H9 (cell line): Measurements from ENCODE around the gene OR4D2. TPM values are rescaled to one million over a fixed set of nuclear protein-coding genes. Genes with fewer than 3 reads are reported as not detected.

Experiments
- DNase-seq: peaks from one replicate; pipeline ENCODE4 v3.0.0-alpha.2; 2017
- H2AFZ ChIP-seq: one replicate; pipeline ENCODE4 v1.6.1; 2013; ENCODE audit warnings: mild to moderate bottlenecking, low read length, control low read depth, moderate library complexity
- H2AK5ac ChIP-seq: 2 replicates; pipeline ENCODE4 v1.6.1; 2013; ENCODE audit warnings: low read length, control low read depth, mixed read lengths; ENCODE audit not compliant: insufficient read length
- H2BK120ac ChIP-seq: one replicate; pipeline ENCODE4 v1.6.1; 2013; ENCODE audit warnings: low read depth, mild to moderate bottlenecking, low read length, control low read depth, inconsistent platforms; ENCODE audit not compliant: poor library complexity, severe bottlenecking
- H2BK12ac ChIP-seq: 2 replicates; pipeline ENCODE4 v1.6.1; 2013; ENCODE audit warnings: low read length, control low read depth, mixed read lengths, low read depth; ENCODE audit not compliant: insufficient read length
- H2BK15ac ChIP-seq: 2 replicates; pipeline ENCODE4 v1.6.1; 2013; ENCODE audit warnings: low read depth, low read length, control low read depth
- H2BK20ac ChIP-seq: one replicate; pipeline ENCODE4 v1.6.1; 2013; ENCODE audit warnings: low read depth, mild to moderate bottlenecking, low read length, control low read depth, inconsistent platforms; ENCODE audit not compliant: poor library complexity, severe bottlenecking
- H2BK5ac ChIP-seq: 2 replicates; pipeline ENCODE4 v1.6.1; 2013; ENCODE audit warnings: low read length, control low read depth, mixed read lengths; ENCODE audit not compliant: insufficient read length
- H3K14ac ChIP-seq: 2 replicates; pipeline ENCODE4 v1.6.1; 2013; ENCODE audit warnings: low read length, control low read depth; ENCODE audit not compliant: insufficient read depth
- H3K18ac ChIP-seq: 2 replicates; pipeline ENCODE4 v1.6.1; 2013; ENCODE audit warnings: low read depth, mild to moderate bottlenecking, mixed read lengths, low read length, control low read depth; ENCODE audit not compliant: insufficient read length
- H3K23ac ChIP-seq: 2 replicates; pipeline ENCODE4 v1.6.1; 2013; ENCODE audit warnings: low read length, control low read depth, mixed read lengths, low read depth; ENCODE audit not compliant: insufficient read length
- H3K23me2 ChIP-seq: 2 replicates; pipeline ENCODE4 v1.6.1; 2013; ENCODE audit warnings: low read depth, mild to moderate bottlenecking, mixed read lengths, low read length, control low read depth; ENCODE audit not compliant: insufficient read length, poor library complexity, severe bottlenecking
- H3K27ac ChIP-seq: 2 replicates; pipeline ENCODE4 v1.5.1; 2013; ENCODE audit warnings: low read length, control low read depth, mixed read lengths, low read depth; ENCODE audit not compliant: insufficient read length
- H3K27me3 ChIP-seq: 2 replicates; pipeline ENCODE4 v1.6.1; 2013; ENCODE audit warnings: low read length, control low read depth, inconsistent platforms; ENCODE audit not compliant: insufficient read depth
- H3K4ac ChIP-seq: 2 replicates; pipeline ENCODE4 v1.6.1; 2013; ENCODE audit warnings: low read depth, mild to moderate bottlenecking, control low read depth, inconsistent platforms, low read length, moderate library complexity
- H3K4me1 ChIP-seq: 2 replicates; pipeline ENCODE4 v1.6.1; 2013; ENCODE audit warnings: low read length, control low read depth, inconsistent platforms; ENCODE audit not compliant: insufficient read depth
- H3K4me2 ChIP-seq: 2 replicates; pipeline ENCODE4 v1.6.1; 2013; ENCODE audit warnings: low read length, control low read depth, mixed read lengths; ENCODE audit not compliant: insufficient read length, insufficient read depth
- H3K56ac ChIP-seq: 2 replicates; pipeline ENCODE4 v1.6.1; 2013; ENCODE audit warnings: low read depth, mild to moderate bottlenecking, mixed read lengths, low read length, control low read depth; ENCODE audit not compliant: insufficient read length
- H3K79me1 ChIP-seq: 2 replicates; pipeline ENCODE4 v1.6.1; 2013; ENCODE audit warnings: low read depth, mild to moderate bottlenecking, moderate library complexity, low read length, control low read depth, inconsistent platforms; ENCODE audit not compliant: insufficient read depth, poor library complexity, severe bottlenecking
- H3K79me2 ChIP-seq: 2 replicates; pipeline ENCODE4 v1.6.1; 2013; ENCODE audit warnings: low read length, control low read depth, inconsistent platforms; ENCODE audit not compliant: insufficient read depth
- H3K9ac ChIP-seq: 2 replicates; pipeline ENCODE4 v1.6.1; 2013; ENCODE audit warnings: low read length, control low read depth, mixed read lengths; ENCODE audit not compliant: insufficient read length; ENCODE audit errors: extremely low read depth
- H3K9me3 ChIP-seq: one replicate; pipeline ENCODE4 v1.6.1; 2013; ENCODE audit warnings: low read depth, low read length, inconsistent platforms; ENCODE audit not compliant: control insufficient read depth
- H3T11ph ChIP-seq: one replicate; pipeline ENCODE4 v1.6.1; 2013; ENCODE audit warnings: mild to moderate bottlenecking, low read length, control low read depth, inconsistent platforms
- H4K20me1 ChIP-seq: one replicate; pipeline ENCODE4 v1.6.1; 2013; ENCODE audit not compliant: control insufficient read depth, insufficient read length, insufficient read depth
- H4K5ac ChIP-seq: 2 replicates; pipeline ENCODE4 v1.6.1; 2013; ENCODE audit warnings: low read depth, mild to moderate bottlenecking, mixed read lengths, low read length, control low read depth; ENCODE audit not compliant: insufficient read length
- H4K8ac ChIP-seq: replicated peaks from 2 replicates; pipeline ENCODE4 v1.6.1; 2013; ENCODE audit warnings: low read length, control low read depth, mixed read lengths, low read depth; ENCODE audit not compliant: insufficient read length
- H4K91ac ChIP-seq: 2 replicates; pipeline ENCODE4 v1.6.1; 2013; ENCODE audit warnings: low read depth, mild to moderate bottlenecking, moderate library complexity, mixed read lengths, low read length, control low read depth; ENCODE audit not compliant: insufficient read length
- H3K27ac Mint-ChIP-seq, 3 experiments: 2 replicates in 2 of 3; 3 replicates in 1 of 3; pipeline ENCODE4 v1.8.0; 2020 to 2021; ENCODE audit warnings: mixed read lengths in 3 of 3, mild to moderate bottlenecking in 1 of 3, moderate library complexity in 1 of 3
- H3K27me3 Mint-ChIP-seq: 2 replicates; pipeline ENCODE4 v1.8.0; 2021; ENCODE audit warnings: low read depth, mild to moderate bottlenecking, moderate library complexity, mixed read lengths
- H3K36me3 Mint-ChIP-seq, 3 experiments: 2 replicates in 2 of 3; 3 replicates in 1 of 3; pipeline ENCODE4 v1.8.0; 2020 to 2021; ENCODE audit warnings: low read depth in 3 of 3, mixed read lengths in 3 of 3; ENCODE audit not compliant: insufficient read depth in 1 of 3
- H3K4me1 Mint-ChIP-seq, 2 experiments: 2 replicates each; pipeline ENCODE4 v1.8.0; 2020; ENCODE audit warnings: mixed read lengths in 2 of 2
- H3K4me3 Mint-ChIP-seq, 2 experiments: 2 replicates in 1 of 2; 3 replicates in 1 of 2; pipeline ENCODE4 v1.8.0; 2020 to 2021; ENCODE audit warnings: mild to moderate bottlenecking in 2 of 2, mixed read lengths in 2 of 2, moderate library complexity in 1 of 2
- H3K9me3 Mint-ChIP-seq, 2 experiments: 2 replicates in 1 of 2; 3 replicates in 1 of 2; pipeline ENCODE4 v1.8.0; 2020; ENCODE audit warnings: mild to moderate bottlenecking in 2 of 2, mixed read lengths in 2 of 2, moderate library complexity in 1 of 2
- WGBS: extraction: QIAGEN DNeasy Blood & Tissue Kit; methylation state at CpG from one replicate; pipeline ENCODE4 v1.1.7; 2013; ENCODE audit warnings: missing lambda C conversion rate, low lambda C conversion rate, mixed read lengths; ENCODE audit not compliant: insufficient read length; ENCODE audit errors: extremely low coverage; 5-methylcytosine and 5-hydroxymethylcytosine counted together
- total RNA-seq: library from RNA; stranded (reverse); gene quantifications from 2 replicates; pipeline ENCODE4 v1.2.1, GENCODE V29; 2021
- TF ChIP-seq, protein P1 (sequence below): fragments of 200-600 bp; sonication (generic); conservative IDR thresholded peaks from 3 replicates; pipeline ENCODE4 v1.8.0; 2021; ENCODE audit warnings: antibody characterized with exemption, mild to moderate bottlenecking

Gene OR4D2
- total RNA-seq, 1 experiment from 2014 or later, result not detected

DNA sequence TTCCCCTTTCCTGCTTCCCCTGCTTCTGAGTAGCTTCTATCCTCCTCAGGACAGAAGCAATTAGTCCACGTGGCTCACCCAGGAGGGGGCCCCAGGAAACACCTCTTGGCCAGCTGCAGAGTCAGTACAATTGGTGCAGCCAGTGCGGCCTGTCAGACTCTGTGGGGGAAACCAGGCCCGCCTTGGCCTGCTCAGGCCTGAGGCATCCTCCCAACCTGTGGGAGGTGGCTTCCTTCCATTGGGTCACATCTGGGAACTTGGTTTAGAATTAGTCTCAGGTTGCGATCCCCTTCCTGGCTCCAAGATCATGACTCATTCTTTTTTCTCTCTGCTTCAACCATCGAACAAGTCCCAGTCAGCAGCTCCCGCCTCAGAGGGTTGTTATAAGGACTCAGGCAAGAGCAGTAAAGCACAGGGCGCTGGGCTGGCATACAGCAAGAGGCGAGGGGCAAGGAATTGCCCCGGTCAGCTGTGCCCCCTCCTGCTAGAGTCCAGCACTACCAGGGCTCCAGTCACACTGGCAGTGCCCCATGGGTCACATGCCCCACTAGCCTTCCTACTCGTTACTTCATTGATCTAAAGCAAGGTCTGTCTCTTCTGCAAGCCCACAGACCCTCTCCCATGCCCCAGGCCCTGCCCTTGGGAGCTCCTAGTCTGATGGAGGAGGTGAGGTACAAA is 17.7 kb downstream of the OR4D2 start:
- H3K4ac ChIP-seq, result no peak overlapping the region

More for the DNA sequence above, 17.7 kb downstream of the OR4D2 start:
- Histone ChIP-seq H2BK12ac (no peak overlapping the region), H3K27me3 (no peaks in the 10 kb centered on the region; the same call in 1 of the 2 replicates), H3K27ac (no peak overlapping the region), H4K5ac (no peak overlapping the region), H3K18ac (no peak overlapping the region), H4K20me1 (no peaks in the 10 kb centered on the region), H4K91ac (no peak overlapping the region), H2AFZ (no peak overlapping the region), H3K9ac (no peak overlapping the region), H2AK5ac (no peak overlapping the region), H3K4me1 (no peaks in the 10 kb centered on the region), H2BK15ac (no peak overlapping the region), H3K79me2 (no peaks in the 10 kb centered on the region), H3K23ac (no peak overlapping the region), H3K79me1 (no peaks in the 10 kb centered on the region), H2BK120ac (no peak overlapping the region), H3K56ac (no peak overlapping the region), H4K8ac (no peak overlapping the region), H2BK20ac (no peak overlapping the region), H3T11ph (no peak overlapping the region), H3K23me2 (no peaks in the 10 kb centered on the region), H3K14ac (no peak overlapping the region), H2BK5ac (no peak overlapping the region), H3K9me3 (no peaks in the 10 kb centered on the region), H3K4me2 (no peak overlapping the region)
- Mint-ChIP-seq H3K27ac (peak overlapping the region in 2 of 3 experiments; percentile 21 to 30; a peak in 1 of 7 replicates), H3K4me3 (no peak overlapping the region), H3K4me1 (peaks cover 7 to 8% of the 10 kb centered on the region in 2 experiments; a peak in 3 of 4 replicates), H3K27me3 (peaks cover 14% of the 10 kb centered on the region), H3K9me3 (no peaks in the 10 kb centered on the region; a peak in 1 of 5 replicates), H3K36me3 (no peaks in the 10 kb centered on the region)
- TF ChIP-seq, protein P1, sequence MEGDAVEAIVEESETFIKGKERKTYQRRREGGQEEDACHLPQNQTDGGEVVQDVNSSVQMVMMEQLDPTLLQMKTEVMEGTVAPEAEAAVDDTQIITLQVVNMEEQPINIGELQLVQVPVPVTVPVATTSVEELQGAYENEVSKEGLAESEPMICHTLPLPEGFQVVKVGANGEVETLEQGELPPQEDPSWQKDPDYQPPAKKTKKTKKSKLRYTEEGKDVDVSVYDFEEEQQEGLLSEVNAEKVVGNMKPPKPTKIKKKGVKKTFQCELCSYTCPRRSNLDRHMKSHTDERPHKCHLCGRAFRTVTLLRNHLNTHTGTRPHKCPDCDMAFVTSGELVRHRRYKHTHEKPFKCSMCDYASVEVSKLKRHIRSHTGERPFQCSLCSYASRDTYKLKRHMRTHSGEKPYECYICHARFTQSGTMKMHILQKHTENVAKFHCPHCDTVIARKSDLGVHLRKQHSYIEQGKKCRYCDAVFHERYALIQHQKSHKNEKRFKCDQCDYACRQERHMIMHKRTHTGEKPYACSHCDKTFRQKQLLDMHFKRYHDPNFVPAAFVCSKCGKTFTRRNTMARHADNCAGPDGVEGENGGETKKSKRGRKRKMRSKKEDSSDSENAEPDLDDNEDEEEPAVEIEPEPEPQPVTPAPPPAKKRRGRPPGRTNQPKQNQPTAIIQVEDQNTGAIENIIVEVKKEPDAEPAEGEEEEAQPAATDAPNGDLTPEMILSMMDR, result no peak
- peak; percentile 88 for DNase-seq
- WGBS, result no CpG with 5 or more reads among the region's 10 CpGs
